GM19099 (cell line): ENCODE results near the gene ZDBF2.

Experiments
- POLR2A ChIP-seq: IDR thresholded peaks from 3 replicates; pipeline ENCODE4 v1.6.1; 2011; ENCODE audit warnings: low read depth; ENCODE audit not compliant: insufficient read length; ENCODE audit errors: extremely low read depth

ZDBF2 gene

DNA sequence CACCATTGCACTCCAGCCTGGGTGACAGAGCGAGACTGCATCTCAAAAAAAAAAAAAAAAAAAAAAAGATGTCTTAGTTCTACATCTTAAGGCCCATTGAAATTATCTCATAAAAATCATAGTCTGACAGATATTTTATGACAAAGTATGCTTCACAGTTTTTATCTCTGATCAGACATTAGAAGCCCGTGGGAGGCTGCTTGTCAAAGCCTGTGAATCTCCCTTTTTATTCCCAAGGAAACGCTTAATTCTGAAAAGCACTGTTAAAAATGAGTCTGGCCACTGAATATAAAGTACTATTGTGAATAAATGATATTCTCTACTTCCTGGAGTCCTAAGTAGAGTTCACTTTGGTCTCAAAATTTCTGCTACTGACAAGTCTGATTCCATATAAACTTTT, 71.1 kb downstream of the ZDBF2 start:
- no peak for TF ChIP-seq POLR2A

DNA sequence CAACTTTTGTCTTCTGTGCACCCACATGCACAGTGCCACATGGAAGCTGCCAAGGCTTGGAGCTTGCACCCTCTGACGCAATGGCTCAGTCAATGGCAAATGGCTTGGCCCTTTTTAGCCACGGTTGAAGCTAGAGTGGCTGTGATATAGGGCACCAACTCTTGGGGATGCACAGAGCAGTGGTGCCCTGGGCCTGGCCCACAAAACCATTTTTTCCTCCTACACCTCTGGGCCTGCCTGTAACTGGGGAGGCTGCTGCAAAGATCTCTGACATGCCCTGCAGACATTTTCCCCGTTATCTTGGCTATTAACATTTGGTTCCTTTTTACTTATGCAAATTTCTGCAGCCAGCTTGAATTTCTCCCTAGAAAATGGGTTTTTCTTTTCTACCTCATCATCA, 74.9 kb downstream of the ZDBF2 start:
- no peak for TF ChIP-seq POLR2A

DNA sequence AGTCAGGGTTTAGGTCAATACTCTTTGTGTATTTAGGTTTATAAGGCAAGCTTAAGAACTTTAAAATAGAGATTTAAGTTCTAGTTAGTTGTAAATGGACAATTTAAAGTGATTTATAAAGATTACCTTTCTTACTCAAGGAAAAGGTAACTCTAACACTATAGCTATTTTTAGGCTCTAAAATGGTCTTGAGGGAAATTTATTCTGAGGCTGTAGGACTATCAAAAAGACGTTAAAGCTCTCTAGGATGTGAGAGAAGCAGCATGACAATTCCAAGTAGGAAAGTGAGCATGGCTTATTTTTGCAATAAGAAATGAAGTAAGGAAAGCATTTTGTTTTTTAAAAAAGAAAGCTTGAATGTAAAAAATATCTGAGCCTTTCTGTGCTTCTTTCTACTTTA, 78.1 kb downstream of the ZDBF2 start:
- no peak for TF ChIP-seq POLR2A

DNA sequence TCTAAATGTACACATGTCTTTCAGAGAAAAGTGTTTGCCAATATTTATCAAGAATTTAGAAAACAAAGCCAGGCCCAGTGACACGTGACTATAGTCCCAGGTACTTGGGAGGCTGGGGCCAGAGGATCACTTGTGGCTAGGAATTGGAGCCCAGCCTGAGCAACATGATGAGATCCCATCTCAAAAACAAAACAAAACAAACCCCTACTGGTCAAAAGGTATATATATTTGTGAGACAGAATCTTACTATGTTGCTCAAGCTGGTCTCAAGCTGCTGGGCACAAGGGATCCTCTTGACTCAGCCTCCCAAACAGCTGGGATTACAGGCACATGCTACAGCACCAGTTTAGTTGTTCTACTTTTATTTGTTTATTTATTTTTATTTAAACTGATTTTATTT, 79.2 kb downstream of the ZDBF2 start:
- no peak for TF ChIP-seq POLR2A

DNA sequence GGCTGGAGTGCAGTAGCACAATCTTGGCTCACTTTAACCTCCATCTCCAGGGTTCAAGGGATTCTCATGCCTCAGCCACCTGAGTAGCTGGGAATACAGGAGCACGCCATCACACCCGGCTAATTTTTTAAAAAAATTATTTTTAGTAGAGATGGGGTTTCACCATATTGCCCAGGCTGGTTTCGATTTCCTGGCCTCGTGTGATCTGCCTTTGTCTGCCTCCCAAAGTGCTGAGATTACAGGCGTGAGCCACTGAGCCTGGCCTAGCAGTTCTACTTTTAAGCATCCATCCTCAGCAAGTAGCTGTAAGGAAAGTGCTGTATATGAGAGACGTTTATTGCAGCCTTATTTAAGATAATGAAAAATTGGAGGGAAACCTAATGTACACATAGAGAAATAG, 79.7 kb downstream of the ZDBF2 start:
- TF ChIP-seq POLR2A = no peak

DNA sequence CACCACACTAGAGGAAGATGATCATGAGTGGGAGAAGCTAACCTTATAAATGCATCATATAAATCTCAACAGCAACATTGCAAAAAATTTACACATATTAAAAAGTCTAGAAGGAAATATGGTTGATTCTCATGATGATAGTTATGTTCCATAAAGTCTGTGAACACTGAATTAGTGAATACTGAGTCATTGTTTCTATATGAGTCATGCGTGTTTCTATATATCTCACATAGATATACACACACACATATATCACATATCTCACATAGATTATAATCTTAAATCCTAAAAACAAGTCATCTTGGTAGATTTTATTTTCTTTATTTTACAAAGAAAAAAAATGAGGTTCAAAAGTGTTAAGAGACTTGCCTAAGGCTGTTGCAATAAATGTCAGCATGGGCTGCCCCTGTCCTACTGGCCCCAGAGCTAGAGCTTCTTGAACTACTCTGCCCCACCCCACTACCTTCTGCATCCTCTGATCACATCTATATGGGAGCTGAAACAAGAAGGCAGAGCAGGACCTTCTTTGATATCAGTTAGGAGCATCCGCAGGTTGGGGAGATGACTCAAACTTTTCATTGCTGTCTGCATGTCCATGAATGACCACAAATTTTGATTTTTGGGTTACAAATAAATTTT, 87.1 kb downstream of the ZDBF2 start:
- TF ChIP-seq POLR2A = no peak
